BLaER1 (cell line): ENCODE data around the gene OTX2.

ENCODE experiments used
- H3K27ac ChIP-seq: shearing (Covaris generic); formaldehyde crosslinking; 2 replicates; pipeline ENCODE4 v1.8.1; 2022
- H3K27me3 ChIP-seq: shearing (Covaris generic); formaldehyde crosslinking; 2 replicates; pipeline ENCODE4 v1.8.1; 2022
- H3K36me3 ChIP-seq: shearing (Covaris generic); formaldehyde crosslinking; 2 replicates; pipeline ENCODE4 v1.8.1; 2022
- H3K4me1 ChIP-seq: shearing (Covaris generic); formaldehyde crosslinking; 2 replicates; pipeline ENCODE4 v1.8.1; 2022
- H3K4me2 ChIP-seq: shearing (Covaris generic); formaldehyde crosslinking; 2 replicates; pipeline ENCODE4 v1.8.1; 2022
- H3K4me3 ChIP-seq: shearing (Covaris generic); formaldehyde crosslinking; 2 replicates; pipeline ENCODE4 v1.8.1; 2022
- H3K9ac ChIP-seq: shearing (Covaris generic); formaldehyde crosslinking; 2 replicates; pipeline ENCODE4 v1.8.1; 2022
- H3K9me3 ChIP-seq: shearing (Covaris generic); formaldehyde crosslinking; 2 replicates; pipeline ENCODE4 v1.8.1; 2022
- H4K20me1 ChIP-seq: shearing (Covaris generic); formaldehyde crosslinking; 2 replicates; pipeline ENCODE4 v1.8.1; 2022
- Cebpa-rat ChIP-seq: shearing (Covaris generic); IDR thresholded peaks from 2 replicates; pipeline ENCODE4 v1.8.1; 2022

Gene OTX2

DNA sequence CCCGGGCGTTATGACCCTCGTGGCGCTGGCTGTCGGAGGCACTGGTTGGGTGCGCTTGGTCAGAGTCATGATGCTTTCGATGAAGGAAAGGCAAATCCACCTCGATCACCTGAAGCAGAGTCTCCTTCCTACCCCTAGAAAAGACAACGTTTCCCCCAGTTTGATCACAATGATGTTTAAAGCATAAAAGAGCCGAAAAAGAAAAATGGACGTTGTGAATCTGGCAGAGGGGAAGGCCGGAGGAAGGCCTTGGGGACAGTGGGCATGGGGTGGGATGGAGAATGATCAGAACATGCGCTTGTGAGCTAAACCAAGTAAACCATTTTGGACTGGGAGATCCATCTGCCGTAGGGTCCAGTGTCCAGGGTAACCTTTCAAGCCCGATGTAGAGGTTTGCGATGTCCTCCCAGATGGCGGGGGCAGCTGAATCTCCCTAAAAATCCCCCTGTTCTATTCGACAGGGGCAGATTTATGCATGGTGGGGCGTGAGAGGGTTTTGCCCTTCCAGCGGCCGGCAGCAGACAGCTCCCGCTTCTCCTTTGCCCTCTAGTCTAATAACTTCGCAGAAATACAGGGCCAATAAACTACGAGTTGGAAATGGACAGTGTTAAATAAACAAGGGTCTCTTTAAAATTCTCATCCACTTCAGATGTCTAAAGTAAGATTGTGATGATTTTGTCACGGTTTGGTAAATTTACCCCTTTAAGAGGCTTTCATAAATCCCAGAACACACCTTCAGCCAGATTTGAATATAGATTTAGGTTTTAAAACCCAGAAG, 2.3 kb upstream of the OTX2 start:
- Histone ChIP-seq H3K9ac (no peak overlapping the region), H3K27ac (no peak overlapping the region), H3K4me3 (no peak overlapping the region), H3K4me1 (peaks cover 7% of the 10 kb centered on the region), H3K27me3 (peaks cover 98% of the 10 kb centered on the region), H3K4me2 (no peak overlapping the region), H3K36me3 (no peaks in the 10 kb centered on the region), H3K9me3 (peaks cover 42% of the 10 kb centered on the region), H4K20me1 (peaks cover 27% of the 10 kb centered on the region; the same call in 1 of the 2 replicates)
- no peak for TF ChIP-seq Cebpa-rat

DNA sequence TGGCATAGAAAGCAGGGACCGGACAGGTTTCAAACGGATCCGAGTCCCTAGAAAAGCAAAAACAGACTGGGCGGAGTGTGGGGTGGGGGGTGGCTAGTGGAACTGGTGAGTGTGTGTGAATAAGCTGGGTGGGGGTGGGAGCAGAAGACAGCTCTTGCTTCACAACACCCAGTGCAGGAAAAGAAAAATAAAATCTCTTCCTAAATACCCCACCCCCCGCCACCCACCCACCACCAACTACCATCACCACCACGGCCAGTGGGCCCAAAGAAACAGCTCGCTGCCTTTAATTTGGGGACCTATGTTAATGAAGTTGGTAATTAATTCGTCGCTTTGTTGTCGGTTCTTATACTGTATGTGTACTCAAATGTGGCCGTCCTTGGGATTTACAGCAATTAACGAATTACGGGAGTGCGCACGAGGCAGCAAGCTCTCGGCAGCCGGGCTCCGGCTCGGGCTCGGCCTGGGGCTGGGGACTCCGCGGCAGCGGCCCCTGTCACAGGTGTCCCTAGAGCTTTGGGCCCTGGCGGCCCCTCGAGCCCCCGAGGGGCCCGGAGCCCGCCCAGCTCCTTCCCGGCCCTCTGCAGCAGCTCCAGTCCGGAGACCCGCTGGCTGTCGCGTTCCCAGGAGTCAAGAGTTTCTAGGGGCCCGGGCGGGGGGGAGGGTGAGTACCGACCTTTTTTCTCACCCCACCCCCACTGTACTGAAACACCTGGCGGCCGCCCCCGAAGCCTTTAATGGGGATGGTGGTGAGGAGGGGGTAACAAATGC, 1.5 kb upstream of the OTX2 start:
- Histone ChIP-seq H4K20me1 (peaks cover 27% of the 10 kb centered on the region; the same call in 1 of the 2 replicates), H3K4me2 (no peak overlapping the region), H3K27me3 (peaks cover 98% of the 10 kb centered on the region), H3K36me3 (no peaks in the 10 kb centered on the region), H3K4me1 (no peaks in the 10 kb centered on the region), H3K4me3 (no peak overlapping the region), H3K9ac (no peak overlapping the region), H3K27ac (no peak overlapping the region), H3K9me3 (peaks cover 42% of the 10 kb centered on the region)
- no peak for TF ChIP-seq Cebpa-rat

DNA sequence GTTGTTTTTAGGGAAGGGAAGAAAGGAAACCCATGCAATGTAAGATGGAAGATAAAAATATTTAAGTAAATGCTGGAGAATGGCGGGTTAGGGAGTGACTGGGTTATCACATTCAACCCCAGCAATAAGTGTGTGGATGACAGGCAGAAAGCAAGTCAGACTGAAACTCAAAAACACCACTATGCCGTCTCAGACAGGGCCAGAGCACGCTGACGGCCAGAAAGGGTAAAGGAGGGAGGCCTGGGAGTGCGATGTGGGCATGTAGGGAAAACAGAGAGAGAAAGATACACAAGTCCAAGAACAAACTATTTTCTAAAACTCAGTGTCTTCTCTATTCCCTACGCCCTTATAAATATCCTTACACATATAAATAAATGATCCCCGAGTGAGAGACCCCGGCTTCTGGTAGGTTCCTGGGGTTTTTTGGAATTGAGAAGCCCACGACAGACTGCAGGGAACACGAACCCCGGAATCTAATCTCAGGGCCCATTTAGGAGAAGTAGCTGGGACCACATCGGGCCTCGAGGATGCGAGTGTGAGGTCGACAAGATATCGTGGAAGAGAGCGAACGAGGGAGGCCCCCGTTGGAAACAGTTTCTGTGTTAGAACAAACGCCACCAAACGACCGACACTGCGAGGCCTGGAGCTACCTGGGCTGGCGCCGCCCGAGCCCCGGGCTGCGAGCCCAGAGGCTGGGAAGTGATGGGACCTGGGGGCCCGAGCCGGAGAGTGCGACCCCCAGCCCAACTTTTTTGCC, 735 bp upstream of the OTX2 start:
- Histone ChIP-seq H3K9me3 (peaks cover 41% of the 10 kb centered on the region), H4K20me1 (peaks cover 27% of the 10 kb centered on the region; the same call in 1 of the 2 replicates), H3K27ac (no peak overlapping the region), H3K4me3 (no peak overlapping the region), H3K9ac (no peak overlapping the region), H3K27me3 (peaks cover 98% of the 10 kb centered on the region), H3K4me1 (peaks cover 6% of the 10 kb centered on the region; the same call in 1 of the 2 replicates), H3K36me3 (no peaks in the 10 kb centered on the region), H3K4me2 (no peak overlapping the region)
- TF ChIP-seq Cebpa-rat, result no peak

DNA sequence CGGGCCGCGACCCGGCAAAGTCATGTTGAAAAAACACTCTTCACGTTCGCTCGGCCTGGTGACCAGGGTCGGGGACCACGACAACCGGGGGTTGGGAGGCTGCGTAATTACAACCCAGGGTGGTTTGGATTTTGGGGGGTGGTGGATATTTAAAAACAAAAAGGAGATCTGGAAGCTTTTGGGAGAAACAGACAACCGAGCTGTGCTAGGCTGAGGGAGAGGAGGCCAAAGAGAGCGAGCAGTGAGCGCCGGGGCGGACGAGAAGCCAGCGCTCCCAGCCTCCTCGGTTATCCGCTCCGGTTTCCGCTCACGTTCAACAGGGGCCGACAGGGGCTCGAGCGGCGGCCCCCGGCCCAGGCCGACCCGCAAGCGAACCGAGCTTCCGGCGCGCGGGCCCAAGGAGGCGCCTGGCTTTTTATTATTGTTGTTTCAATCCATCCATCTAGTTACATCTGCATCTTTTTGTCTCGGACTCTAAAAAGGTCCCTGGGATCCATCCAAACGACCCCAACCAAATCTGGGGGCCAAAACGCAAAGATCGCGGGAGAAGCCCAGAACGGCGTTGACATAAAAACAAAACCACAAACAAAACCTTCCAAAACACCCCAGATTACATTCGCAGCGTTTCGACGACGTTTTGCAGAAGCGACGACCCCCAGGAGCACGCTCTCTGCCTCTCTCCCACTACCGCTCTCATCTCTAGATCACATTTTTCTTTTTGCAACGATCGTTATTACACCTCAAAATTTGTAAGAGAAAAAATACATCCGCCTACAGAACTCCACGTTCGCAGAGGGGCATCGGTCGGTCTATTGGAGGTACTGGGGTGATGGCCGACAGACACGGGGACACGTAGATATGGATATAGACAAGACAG, 771 bp downstream of the OTX2 start:
- no peak for TF ChIP-seq Cebpa-rat
- Histone ChIP-seq H3K36me3 (no peaks in the 10 kb centered on the region), H4K20me1 (peaks cover 18% of the 10 kb centered on the region; the same call in 1 of the 2 replicates), H3K9ac (no peak overlapping the region), H3K27ac (no peak overlapping the region), H3K4me2 (no peak overlapping the region), H3K27me3 (peaks cover 96% of the 10 kb centered on the region), H3K4me1 (peaks cover 9% of the 10 kb centered on the region; the same call in 1 of the 2 replicates), H3K4me3 (no peak overlapping the region), H3K9me3 (peaks cover 50% of the 10 kb centered on the region)

DNA sequence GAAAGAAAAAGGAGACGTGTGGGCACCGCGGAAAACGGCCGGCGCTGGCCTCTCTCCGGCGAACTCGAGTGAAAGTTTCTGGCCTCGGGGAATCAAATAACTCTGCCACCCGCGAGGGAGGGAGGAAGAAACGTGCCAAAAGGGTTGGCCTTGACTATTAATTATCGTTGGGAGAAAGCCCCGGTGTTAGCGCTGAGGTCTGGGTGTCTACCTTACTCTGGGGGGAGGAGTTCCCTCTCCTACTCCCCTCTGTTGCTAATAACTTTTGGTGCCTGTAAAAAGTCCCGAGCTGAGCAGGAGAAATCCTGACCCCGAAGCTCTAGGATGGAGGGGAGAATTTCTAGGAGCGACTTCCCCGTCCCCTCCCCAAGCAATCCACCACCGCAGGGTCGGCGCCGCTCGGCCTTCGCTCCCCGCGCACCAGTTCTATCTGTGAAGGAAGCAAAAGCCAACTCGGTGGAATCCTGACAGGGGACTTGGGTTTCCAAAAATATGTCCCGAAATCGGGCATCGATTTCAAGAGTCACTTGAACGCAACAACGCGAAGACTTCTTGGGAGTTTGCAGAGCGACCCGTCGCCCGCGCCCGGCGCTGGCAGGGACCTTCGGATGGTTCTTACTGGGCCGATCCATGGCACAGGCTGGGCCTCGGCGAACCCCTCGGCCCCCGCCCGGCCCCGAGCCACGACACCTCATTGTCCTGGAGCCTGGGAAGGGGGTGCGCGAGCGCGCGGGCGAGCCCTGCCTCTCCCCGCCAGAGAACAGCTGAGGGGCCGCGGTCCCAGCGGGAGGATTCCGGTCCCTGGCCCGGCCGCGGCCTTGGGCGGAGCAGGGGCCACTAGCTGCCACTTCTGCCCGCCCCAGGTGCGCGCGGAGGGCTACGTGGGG, 1.7 kb downstream of the OTX2 start:
- Histone ChIP-seq H3K27ac (no peak overlapping the region), H3K9ac (no peak overlapping the region), H3K36me3 (no peaks in the 10 kb centered on the region), H3K27me3 (peaks cover 95% of the 10 kb centered on the region), H3K4me3 (no peak overlapping the region), H3K4me1 (peaks cover 9% of the 10 kb centered on the region; the same call in 1 of the 2 replicates), H3K9me3 (peaks cover 55% of the 10 kb centered on the region), H3K4me2 (no peak overlapping the region), H4K20me1 (peaks cover 14% of the 10 kb centered on the region; the same call in 1 of the 2 replicates)
- no peak for TF ChIP-seq Cebpa-rat

DNA sequence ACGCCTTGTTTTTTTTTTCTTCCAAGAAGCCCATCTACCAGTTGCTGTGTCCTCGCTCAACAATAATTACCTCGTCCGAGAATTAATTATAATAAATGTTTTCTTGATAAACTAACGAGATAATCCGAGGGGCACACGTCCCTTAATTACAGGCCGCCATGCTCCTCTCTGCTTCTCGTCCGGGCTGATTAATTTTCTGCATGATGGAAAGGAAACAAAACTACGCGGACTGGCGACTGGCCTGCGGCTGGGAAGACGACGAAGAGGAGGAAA, 2.2 kb downstream of the OTX2 start:
- H3K4me3 ChIP-seq, result no peak overlapping the region
- peaks cover 92% of the 10 kb centered on the region for H3K27me3 ChIP-seq
- H3K4me2 ChIP-seq, result no peak overlapping the region
- peaks cover 9% of the 10 kb centered on the region; the same call in 1 of the 2 replicates for H3K4me1 ChIP-seq
- peaks cover 55% of the 10 kb centered on the region for H3K9me3 ChIP-seq
- H3K36me3 ChIP-seq, result no peaks in the 10 kb centered on the region
- H3K27ac ChIP-seq, result no peak overlapping the region
- H3K9ac ChIP-seq, result no peak overlapping the region
- no peak for TF ChIP-seq Cebpa-rat
- H4K20me1 ChIP-seq, result peaks cover 8% of the 10 kb centered on the region; the same call in 1 of the 2 replicates

DNA sequence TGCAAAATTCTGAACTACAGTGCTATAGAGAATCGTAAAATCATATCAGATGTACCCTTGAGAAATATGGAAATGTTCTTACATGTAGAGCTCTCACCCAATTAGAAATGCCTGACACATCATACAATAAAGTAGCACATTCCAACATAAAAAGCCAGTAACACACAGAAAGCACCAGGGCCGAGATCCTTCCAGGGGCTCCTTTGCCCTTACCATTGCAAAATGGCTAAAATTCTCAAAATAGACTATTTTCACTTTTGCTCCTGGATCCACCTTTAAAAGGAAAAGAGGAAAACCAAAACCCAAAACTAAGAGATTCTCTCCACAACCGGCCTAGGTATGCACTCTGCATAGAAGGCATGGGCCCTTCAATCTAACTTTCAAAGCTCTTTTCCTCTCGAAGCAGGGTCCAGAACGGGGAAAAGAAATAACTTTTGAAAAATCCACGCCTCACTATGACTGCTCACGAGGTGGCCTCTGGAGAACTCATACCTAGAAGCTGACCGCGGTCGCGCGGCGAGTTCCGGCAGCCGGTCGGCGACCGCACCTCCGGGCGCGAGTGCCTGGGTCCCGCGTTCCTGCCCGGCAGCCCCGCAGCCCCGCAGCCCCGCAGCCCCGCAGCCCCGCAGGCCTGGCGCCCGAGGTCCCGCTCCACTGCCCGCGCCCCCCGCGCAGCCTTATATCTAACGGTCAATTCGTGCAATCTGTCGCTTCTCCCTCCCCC, 2.7 kb downstream of the OTX2 start:
- H3K9me3 ChIP-seq, result peaks cover 55% of the 10 kb centered on the region
- no peak overlapping the region for H3K9ac ChIP-seq
- peaks cover 90% of the 10 kb centered on the region for H3K27me3 ChIP-seq
- H3K4me1 ChIP-seq, result peaks cover 9% of the 10 kb centered on the region; the same call in 1 of the 2 replicates
- H4K20me1 ChIP-seq, result peaks cover 3% of the 10 kb centered on the region; the same call in 1 of the 2 replicates
- H3K4me2 ChIP-seq, result no peak overlapping the region
- H3K4me3 ChIP-seq, result no peak overlapping the region
- TF ChIP-seq Cebpa-rat, result no peak
- no peak overlapping the region for H3K27ac ChIP-seq
- no peaks in the 10 kb centered on the region for H3K36me3 ChIP-seq

DNA sequence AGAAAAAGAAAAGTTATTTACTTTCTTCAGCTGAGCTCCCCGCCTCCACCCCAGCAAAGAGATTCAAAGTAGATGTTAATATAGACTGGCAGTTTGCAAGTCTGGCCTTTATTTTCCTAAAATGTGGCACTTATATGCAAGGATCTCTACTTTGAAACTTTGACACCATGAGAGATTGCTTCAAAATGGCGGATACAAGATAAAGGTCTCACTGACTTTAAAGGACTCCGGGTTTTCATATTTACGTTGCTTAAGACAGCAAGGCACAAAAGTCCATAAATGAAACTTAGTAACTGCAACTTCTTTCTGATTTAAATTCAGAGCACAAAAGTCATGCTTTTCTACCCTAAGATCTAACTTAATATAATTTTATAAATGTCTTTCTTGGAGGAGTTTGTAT, 3.5 kb downstream of the OTX2 start:
- Histone ChIP-seq H4K20me1 (no peaks in the 10 kb centered on the region), H3K9me3 (peaks cover 52% of the 10 kb centered on the region), H3K36me3 (no peaks in the 10 kb centered on the region), H3K4me2 (no peak overlapping the region), H3K9ac (no peak overlapping the region), H3K27ac (no peak overlapping the region), H3K4me3 (no peak overlapping the region), H3K27me3 (peaks cover 82% of the 10 kb centered on the region), H3K4me1 (peaks cover 9% of the 10 kb centered on the region; the same call in 1 of the 2 replicates)
- no peak for TF ChIP-seq Cebpa-rat
